HG02763 (cell line): Measurements from ENCODE around the gene EIF2S3B.
A peak's percentile ranks its signal among the peaks of the same experiment; 100 is the strongest.
"Not testable (repeated sequence)": the region's sequence is repeated elsewhere in the genome, so short reads cannot be mapped to it uniquely, and the experiment has no call there.

Experiments used
- ATAC-seq: cut with Tn5 transposase; IDR thresholded peaks from one replicate; pipeline ENCODE4 v1.9.1; 2021; ENCODE audit warnings: mild to moderate bottlenecking, moderate library complexity; ENCODE audit not compliant: unreplicated experiment

The EIF2S3B gene

GRCh38 chr12:10505620-10506019 lies at the start of gene EIF2S3B:
TSS of gene EIF2S3B (plus strand) at chr12:10505890. CDS start at chr12:10505903, 13 bp downstream.
- ATAC-seq, result no peak

DNA sequence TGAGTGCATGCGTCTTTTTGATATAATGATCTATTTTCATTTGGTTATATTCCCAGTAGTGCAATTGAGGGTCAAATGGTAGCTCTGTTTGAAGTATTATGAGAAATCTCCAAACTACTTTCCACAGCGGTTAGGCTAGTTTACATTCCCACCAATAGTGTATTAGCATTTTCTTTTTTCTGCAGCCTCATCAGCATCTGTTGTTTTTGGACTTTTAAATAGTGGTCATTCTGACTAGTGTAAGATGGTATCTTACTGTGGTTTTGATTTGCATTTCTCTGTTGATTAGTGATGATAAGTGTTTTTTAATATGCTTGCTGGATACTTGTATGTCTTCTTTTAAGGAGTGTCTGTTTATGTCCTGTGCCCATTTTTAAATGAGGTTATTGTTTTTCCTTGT lies 48.8 kb upstream of the EIF2S3B start:
- no peak for ATAC-seq

GRCh38 chr12:10457760-10458159 lies 47.9 kb upstream of the EIF2S3B start:
- ATAC-seq, result no peak

GRCh38 chr12:10466311-10466710 lies 39.4 kb upstream of the EIF2S3B start:
- no peak for ATAC-seq

GRCh38 chr12:10469701-10470100 lies 36.0 kb upstream of the EIF2S3B start:
- no peak for ATAC-seq

DNA sequence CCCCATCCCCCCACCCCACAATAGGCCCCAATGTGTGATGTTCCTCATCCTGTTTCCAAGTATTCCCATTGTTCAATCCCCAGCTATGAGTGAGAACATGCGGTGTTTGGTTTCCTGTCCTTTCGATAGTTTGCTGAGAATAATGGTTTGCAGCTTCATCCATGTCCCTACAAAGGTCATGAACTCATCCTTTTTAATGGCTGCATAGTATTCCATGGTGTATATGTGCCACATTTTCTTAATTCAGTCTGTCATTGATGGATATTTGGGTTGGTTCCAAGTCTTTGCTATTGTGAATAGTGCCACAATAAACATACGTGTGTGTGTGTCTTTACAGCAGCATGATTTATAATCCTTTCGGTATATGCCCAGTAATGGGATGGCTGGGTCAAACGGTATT lies 32.9 kb upstream of the EIF2S3B start:
- ATAC-seq, result not testable (repeated sequence)

DNA sequence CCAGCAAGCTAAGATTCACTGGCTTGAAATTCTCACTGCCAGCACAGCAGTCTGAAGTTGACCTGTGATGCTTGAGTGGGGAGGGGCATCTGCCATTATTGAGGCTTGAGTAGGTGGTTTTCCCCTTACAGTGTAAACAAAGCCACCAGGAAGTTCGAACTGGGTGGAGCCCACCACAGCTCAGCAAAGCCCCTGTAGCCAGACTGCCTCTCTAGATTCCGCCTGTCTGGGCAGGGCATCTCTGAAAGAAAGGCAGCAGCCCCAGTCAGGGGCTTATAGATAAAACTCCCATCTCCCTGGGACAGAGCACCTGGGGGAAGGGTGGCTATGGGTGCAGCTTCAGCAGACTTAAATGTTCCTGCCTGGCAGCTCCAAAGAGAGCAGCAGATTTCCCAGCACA lies 23.8 kb upstream of the EIF2S3B start:
- not testable (repeated sequence) for ATAC-seq

DNA sequence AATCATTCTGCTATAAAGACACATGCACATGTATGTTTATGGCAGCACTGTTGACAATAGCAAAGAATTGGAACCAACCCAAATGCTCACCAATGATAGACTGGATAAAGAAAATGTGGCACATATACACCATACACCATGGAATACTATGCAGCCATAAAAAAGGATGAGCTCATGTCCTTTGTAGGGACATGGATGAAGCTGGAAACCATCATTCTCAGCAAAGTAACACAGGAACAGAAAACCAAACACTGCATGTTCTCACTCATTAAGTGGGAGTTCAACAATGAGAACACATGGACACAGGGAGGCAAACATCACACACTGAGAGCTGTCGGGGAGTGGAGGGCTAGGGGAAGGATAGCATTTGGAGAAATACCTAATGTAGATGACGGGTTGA lies 18.4 kb upstream of the EIF2S3B start:
- not testable (repeated sequence) for ATAC-seq

GRCh38 chr12:10491766-10492165 lies 13.9 kb upstream of the EIF2S3B start:
- ATAC-seq, result no peak

GRCh38 chr12:10497602-10498001 lies 8.1 kb upstream of the EIF2S3B start:
- ATAC-seq, result no peak

- no peak for ATAC-seq
Measured at GRCh38 chr12:10498042-10498441, 7.6 kb upstream of the EIF2S3B start.

DNA sequence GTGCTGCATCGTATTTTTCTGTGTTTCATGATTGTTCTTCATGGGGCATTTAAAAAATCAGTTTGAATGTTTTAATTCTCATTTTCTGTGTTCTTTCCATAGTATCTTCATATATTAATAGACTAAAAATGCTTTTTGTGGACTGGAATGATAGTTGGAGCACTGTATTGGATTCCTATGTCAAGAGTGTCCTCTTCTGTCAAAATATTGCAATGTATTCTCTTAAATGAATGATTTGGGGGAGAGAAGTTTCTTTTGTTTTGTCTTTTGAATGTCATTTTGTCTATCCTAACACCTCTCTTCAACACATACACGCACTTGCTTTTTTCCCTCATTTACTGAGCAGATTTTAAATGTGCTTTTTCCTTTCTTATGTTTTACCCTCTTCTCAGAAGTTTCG lies 4.7 kb upstream of the EIF2S3B start:
- no peak for ATAC-seq

DNA sequence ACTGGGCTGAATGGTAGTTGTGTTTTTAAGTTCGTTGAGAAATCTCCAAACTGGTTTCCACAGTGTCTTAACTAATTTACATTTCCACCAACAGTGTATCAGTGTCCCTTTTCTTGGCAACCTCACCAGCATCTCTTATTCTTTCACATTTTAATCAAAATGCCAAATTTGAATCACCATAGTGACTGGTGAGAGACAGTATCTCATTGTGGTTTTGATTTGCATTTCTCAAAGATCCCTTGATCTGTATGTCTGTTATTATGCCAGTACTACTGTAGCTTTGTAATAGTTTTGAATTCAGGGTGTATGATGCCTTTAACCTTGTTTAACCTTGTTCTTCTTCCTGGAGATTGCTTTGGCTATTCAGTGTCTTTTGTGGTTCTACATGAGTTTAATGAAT lies 2.2 kb upstream of the EIF2S3B start:
- no peak for ATAC-seq

DNA sequence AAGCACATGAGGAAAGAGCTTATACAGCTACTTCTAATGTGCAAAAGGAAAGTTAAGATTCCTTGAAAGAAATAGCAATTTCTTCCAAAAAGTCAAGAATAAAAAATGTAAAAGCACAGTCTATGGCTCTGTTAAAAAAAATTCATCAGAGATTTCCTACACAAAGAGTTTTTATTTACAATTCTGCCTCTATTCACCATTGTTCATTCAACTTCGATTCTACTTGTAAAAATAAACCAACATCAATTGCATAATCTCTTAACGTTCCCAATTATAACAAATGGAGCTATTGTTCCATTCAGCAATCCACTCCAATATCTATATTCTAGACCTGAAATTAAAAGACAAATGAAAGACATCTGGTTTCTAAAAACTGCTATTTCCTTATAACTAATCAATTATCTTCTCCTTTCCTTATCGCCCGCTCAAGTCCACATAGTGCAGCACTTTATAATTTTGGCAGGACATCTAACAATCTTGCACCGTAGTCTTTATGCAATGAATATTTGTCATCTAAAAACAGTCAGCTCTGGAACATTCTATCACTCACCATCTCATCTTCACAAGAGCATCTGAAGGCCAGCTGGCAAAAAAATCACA lies 6.2 kb downstream of the EIF2S3B start:
- no peak for ATAC-seq

- ATAC-seq, result no peak
Measured at GRCh38 chr12:10512798-10513197, 7.1 kb downstream of the EIF2S3B start.

DNA sequence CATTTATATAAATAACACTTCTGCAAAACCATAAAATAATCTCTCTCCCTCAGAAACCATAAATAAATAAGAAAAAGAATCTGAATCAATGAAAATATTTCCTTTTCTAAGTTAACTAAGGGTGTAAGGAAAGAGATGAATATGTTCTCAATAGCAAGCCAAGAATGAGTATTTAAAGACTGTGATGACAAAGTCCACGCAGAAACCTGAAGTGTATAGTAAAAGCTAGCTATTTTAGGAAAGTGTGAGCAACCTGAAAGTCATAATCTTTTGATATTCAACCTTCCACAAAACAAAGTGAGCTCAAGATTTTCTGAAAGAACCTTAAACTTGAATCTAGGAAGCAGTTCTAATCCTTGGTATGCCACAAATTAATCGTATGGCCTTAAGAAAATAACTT lies 15.9 kb downstream of the EIF2S3B start:
- ATAC-seq, result no peak

GRCh38 chr12:10528174-10528953 lies 22.7 kb downstream of the EIF2S3B start:
- ATAC-seq, result no peak

GRCh38 chr12:10529603-10530002 lies 23.9 kb downstream of the EIF2S3B start:
- ATAC-seq, result no peak

- no peak for ATAC-seq
Measured at GRCh38 chr12:10537721-10538120, 32.0 kb downstream of the EIF2S3B start.

DNA sequence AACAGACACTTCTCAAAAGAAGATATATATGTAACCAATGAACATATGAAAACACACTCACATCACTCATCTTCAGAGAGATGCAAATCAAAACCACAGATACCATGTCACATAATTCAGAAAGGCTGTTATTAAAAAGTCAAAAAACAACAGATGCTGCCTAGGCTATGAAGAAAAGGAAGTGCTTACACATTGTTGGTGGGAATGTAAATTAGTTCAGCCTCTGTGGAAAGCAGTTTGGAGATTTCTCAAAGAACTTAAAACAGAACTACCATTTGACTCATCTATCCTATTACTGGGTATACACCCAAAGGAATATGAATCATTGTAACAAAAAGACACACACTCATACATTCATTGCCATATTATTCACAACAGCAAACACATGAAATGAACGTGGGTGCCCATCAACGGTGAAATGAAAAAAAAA lies 35.1 kb downstream of the EIF2S3B start:
- peak; percentile 85 for ATAC-seq

DNA sequence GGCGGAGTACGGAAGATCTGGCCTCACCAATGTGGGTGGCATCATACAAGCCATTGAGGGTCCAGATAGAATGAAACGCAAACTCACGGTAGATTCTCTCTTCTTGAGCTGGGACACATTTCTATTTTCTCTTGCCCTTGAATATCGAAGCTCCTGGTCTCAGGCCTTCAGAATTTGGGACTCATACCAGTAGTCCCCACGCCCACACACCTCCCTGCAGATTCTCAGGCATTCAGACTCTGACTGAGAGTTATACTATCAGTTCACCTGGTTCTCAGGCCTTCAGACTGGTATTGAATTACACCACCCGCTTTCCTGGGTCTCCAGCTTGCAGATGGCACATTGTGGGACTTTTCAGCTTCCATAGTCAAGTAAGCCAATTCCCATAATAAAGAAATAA lies 37.8 kb downstream of the EIF2S3B start:
- no peak for ATAC-seq

DNA sequence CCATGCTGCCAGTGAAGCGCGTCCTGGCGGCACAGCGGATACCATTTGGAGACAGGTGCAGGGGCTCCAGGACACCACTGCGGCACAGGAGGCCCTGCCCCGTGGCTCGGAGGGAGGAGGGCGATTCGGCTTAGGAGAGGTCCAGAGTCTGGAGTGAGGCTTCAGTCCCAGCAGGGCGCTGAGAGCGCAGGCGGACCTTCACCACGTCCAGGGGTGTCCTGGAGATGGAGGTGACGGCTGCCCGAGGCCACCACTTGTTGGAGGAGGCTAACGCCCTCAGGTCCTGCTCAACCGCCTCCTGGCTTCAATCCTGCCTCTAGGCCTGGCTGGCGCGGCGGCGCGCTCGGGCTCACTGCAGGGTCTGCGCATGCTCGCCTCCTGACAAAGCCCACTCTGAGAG lies 45.7 kb downstream of the EIF2S3B start:
- ATAC-seq, result no peak

DNA sequence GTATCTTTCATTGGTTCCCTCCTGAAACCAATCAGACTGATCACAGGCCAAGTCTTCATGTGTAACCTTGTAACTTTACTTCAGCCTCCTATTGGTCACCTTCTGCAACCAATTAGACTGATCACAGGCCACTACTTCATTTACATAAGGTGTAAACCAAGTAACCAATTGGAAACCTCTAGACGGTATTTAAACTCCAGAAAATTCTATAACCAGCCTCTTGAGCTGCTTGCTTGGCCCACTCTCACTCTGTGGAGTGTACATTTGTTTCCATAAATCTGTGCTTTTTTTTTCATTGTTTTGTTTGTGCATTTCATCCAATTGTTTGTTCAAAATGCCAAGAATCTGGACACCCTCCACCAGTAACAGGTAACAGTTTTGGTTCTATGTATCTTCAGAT lies 47.5 kb downstream of the EIF2S3B start:
- no peak for ATAC-seq
